GM18907 (cell line): Measurements from ENCODE around the gene TRIM66.
"Not testable (repeated sequence)": the region's sequence is repeated elsewhere in the genome, so short reads cannot be mapped to it uniquely, and the experiment has no call there.

Experiments
- ATAC-seq: cut with Tn5 transposase; IDR thresholded peaks from one replicate; pipeline ENCODE4 v1.9.1; 2021; ENCODE audit warnings: mild to moderate bottlenecking, moderate library complexity; ENCODE audit not compliant: unreplicated experiment

TRIM66 gene

DNA sequence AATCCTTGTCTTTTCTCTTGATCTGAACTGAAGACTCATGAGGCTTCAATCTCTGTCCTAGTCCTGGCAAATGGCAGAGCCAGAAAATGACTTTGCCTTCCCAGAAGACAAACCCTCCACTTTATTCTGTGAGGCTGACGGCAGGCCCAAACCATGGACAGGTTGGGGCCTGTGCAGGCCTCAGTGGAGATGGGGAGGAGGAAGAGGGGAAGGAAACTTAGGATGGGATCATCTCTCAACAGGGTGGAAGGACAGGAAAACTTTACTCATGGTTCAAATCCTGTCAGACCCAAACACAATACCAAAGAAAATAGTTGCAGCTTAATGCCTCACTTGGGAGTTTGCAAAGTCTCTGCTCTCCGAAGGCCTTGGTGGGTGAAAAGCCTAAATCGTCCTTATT is 10.0 kb upstream of the TRIM66 start:
- no peak for ATAC-seq

- ATAC-seq: no peak
These were observed 9.1 kb upstream of the TRIM66 start for GRCh38 chr11:8691601-8692000.

GRCh38 chr11:8690374-8691342 is 8.2 kb upstream of the TRIM66 start:
- ATAC-seq: no peak

- ATAC-seq: no peak
These were observed 7.3 kb upstream of the TRIM66 start for GRCh38 chr11:8689726-8690255.

GRCh38 chr11:8688414-8689362 is 6.2 kb upstream of the TRIM66 start:
- peak; percentile 96 for ATAC-seq

DNA sequence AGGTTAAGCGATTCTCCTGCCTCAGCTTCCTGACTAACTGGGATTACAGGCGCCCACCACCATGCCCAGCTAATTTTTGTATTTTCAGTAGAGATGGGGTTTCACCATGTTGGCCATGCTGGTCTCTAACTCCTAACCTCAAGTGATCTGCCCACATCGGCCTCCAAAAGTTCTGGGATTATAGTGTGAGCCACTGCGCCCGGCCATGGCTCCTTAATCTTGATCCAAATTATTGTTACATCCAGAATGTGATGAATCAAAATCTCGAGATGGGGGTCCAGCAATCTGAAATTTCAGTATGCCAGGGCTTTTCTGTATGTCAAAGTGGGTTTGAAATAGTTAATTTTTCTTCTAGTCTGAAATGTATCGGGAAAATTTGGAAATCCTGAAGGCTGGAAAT is 3.9 kb upstream of the TRIM66 start:
- ATAC-seq: no peak

DNA sequence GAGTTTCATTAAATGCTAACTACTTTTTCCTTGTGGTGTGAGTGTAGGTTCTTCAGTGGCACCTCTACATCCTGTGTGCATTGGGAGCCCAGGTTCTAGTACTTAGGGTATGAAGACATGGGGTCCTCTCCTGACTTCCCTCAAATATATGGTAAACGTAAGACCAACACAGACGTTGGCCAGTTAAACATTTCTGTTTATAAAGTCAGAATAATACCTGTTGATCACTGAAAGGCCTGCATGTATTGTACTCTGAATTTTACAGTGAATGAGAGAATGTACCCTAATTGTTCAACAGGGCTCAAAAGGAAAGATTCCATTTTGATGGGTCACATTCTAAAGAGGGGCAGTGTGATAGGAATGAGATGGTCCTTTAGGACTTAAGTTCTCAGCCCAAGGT is 3.4 kb upstream of the TRIM66 start:
- ATAC-seq: no peak

- no peak for ATAC-seq
These were observed 2.8 kb upstream of the TRIM66 start for GRCh38 chr11:8685306-8685705.

GRCh38 chr11:8684600-8685290 is 2.3 kb upstream of the TRIM66 start:
- no peak for ATAC-seq

DNA sequence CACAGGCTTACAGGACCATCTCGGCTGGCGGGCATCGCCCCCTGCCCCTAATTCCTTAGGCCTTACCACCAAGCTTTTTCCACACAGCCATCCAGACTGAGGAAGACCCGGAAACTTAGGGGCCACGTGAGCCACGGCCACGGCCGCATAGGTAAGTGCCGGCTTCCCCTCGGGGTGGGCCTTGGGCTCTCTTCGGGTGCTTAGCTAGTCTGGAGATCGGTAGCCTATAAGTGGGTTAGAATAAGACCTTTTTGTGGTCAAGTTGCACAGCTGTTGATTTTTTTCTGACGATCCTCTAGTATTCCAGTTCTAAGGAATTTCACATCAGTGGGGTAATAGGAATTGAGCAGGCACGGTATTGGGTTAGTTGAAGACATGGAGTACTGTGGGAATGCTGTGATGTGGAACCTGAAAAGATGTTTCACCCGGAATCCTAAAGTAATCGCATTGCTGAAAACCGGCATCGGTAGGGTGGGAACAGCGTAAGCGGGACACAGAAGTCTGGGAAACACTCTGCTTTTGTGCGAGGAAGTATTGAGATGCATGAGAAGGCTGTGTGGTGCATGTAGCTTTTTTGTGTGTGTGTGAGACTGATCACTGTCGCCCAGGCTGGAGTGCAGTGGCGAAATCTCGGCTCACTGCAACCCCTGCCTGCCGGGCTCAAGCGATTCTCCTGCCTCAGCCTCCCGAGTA is 796 bp upstream of the TRIM66 start:
- no peak for ATAC-seq

DNA sequence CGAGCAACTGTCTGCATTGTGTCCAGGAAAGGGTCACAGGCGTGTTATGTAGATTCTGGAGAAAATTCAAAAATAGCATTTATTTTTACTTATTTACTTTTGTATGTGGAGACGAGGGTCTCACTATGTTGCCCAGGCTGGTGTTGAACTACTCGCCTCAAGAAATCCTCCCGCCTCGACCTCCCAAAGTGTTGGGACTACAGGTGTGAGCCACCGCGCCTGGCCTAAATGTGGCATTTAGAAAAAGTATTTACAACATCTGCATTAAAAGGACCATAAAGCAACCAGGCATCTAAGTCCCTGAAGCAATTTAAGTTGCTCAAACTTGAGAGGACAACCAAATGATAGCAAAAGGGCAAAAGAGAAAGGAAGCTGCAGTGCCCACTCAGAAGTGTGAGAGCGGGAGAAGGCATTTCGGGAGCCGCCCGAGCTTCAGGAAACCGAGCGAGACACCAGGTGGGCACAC is 595 bp downstream of the TRIM66 start:
- ATAC-seq: no peak

- ATAC-seq: no peak
These were observed 3.5 kb downstream of the TRIM66 start for GRCh38 chr11:8679006-8679405.

GRCh38 chr11:8676458-8676857 is 6.0 kb downstream of the TRIM66 start:
- no peak for ATAC-seq

GRCh38 chr11:8674859-8675258 is 7.6 kb downstream of the TRIM66 start:
- ATAC-seq: no peak

DNA sequence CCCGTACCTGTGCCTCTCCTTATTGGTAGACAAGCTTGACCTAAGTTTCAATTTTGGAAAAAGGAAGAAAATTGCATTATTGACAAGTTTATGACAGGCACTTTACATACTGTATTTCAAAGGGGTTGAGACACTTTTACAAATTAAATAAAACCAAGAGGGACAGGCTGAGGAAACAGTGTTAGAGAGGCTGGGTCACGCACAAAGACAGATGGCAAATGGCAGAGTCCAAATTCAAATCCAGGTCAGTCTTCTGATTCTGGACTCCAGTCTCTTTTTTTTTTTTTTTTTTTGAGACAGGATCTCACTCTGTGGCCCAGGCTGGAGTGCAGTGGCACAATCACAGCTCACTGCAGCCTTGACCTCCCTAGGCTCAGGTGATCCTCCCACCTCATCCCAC is 10.1 kb downstream of the TRIM66 start:
- no peak for ATAC-seq

- ATAC-seq: no peak
These were observed 10.8 kb downstream of the TRIM66 start for GRCh38 chr11:8671651-8672062.

DNA sequence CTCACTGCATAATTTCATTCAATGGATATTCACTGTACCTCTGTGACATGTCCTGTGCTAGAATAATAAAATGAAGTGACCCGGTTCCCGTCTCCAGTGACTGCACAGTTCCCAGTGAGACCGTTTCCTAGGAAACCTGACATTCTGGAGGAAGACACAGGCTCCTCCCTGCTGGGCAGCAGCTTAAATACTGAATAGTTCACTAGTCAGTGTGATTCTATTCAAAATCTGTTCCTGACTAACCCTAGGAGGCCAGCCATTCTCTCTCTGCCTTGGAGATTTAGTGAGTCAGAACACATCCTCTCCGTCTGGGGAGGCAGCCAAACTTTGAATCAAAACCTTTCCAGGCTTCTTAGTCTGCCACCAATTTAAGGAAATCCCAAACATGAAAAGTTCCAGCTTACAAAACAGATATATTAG is 11.3 kb downstream of the TRIM66 start:
- ATAC-seq: no peak

DNA sequence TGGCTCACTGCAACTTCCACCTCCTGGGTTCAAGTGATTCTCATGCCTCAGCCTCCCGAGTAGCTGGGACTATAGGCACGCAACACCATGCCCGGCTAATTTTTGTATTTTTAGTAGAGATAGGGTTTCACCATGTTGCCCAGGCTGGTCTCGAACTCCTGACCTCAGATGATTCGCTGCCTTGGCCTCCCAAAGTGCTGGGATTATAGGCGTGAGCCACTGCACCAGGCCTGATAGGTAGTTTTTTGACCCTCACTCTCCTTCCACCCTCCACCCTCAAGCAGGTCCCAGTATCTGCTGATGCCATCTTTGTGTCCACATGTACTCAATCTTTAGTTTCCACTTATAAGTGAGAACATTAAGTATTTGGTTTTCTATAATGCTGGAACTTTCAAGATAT is 12.4 kb downstream of the TRIM66 start:
- ATAC-seq: not testable (repeated sequence)

GRCh38 chr11:8665222-8665621 is 17.2 kb downstream of the TRIM66 start:
- ATAC-seq: no peak
